RCC 7860 (cell line): Measurements from ENCODE around the gene ZDBF2.
"Not testable (repeated sequence)": the region's sequence is repeated elsewhere in the genome, so short reads cannot be mapped to it uniquely, and the experiment has no call there.

ENCODE experiments used
- DNase-seq: peaks from one replicate; pipeline ENCODE4 v3.0.0-alpha.2; 2015; ENCODE audit warnings: low spot score
- FAIRE-seq: peaks from 2 replicates; lab custom pipeline; 2012; peaks lifted over from hg19 to GRCh38; lab: Jason Lieb, UNC

The ZDBF2 gene

GRCh38 chr2:206316141-206316540 is 41.7 kb downstream of the ZDBF2 start:
- no peak for DNase-seq
- no peak for FAIRE-seq

- DNase-seq (no peak), FAIRE-seq (no peak)
These were observed 48.6 kb downstream of the ZDBF2 start for GRCh38 chr2:206323033-206323432.

- DNase-seq, result no peak
- FAIRE-seq, result no peak
These were observed 49.0 kb downstream of the ZDBF2 start for GRCh38 chr2:206323486-206323885.

GRCh38 chr2:206324869-206325268 is 50.4 kb downstream of the ZDBF2 start:
- no peak for FAIRE-seq
- DNase-seq, result no peak

GRCh38 chr2:206328974-206329373 is 54.5 kb downstream of the ZDBF2 start:
- DNase-seq (no peak), FAIRE-seq (no peak)

- FAIRE-seq (no peak), DNase-seq (no peak)
These were observed 62.4 kb downstream of the ZDBF2 start for GRCh38 chr2:206336861-206337260.

GRCh38 chr2:206337956-206338355 is 63.5 kb downstream of the ZDBF2 start:
- FAIRE-seq (no peak), DNase-seq (no peak)

- FAIRE-seq (no peak), DNase-seq (no peak)
These were observed 66.9 kb downstream of the ZDBF2 start for GRCh38 chr2:206341396-206341795.

GRCh38 chr2:206343144-206343543 is 68.7 kb downstream of the ZDBF2 start:
- DNase-seq, result no peak
- FAIRE-seq, result no peak

- DNase-seq, result no peak
- no peak for FAIRE-seq
These were observed 69.4 kb downstream of the ZDBF2 start for GRCh38 chr2:206343816-206344215.

- FAIRE-seq (no peak), DNase-seq (no peak)
These were observed 71.1 kb downstream of the ZDBF2 start for GRCh38 chr2:206345606-206346005.

GRCh38 chr2:206349375-206349774 is 74.9 kb downstream of the ZDBF2 start:
- FAIRE-seq (no peak), DNase-seq (no peak)

- FAIRE-seq (no peak), DNase-seq (no peak)
These were observed 78.1 kb downstream of the ZDBF2 start for GRCh38 chr2:206352571-206352970.

- FAIRE-seq (no peak), DNase-seq (no peak)
These were observed 79.2 kb downstream of the ZDBF2 start for GRCh38 chr2:206353685-206354084.

- DNase-seq (no peak), FAIRE-seq (no peak)
These were observed 79.7 kb downstream of the ZDBF2 start for GRCh38 chr2:206354129-206354528.

GRCh38 chr2:206356840-206357239 is 82.4 kb downstream of the ZDBF2 start:
- DNase-seq, FAIRE-seq: not testable (repeated sequence)

- FAIRE-seq, result not testable (repeated sequence)
These were observed 86.4 kb downstream of the ZDBF2 start for GRCh38 chr2:206360840-206361239.

GRCh38 chr2:206361407-206362045 is 87.1 kb downstream of the ZDBF2 start:
- FAIRE-seq (no peak), DNase-seq (no peak)

More at GRCh38 chr2:206360840-206361239, 86.4 kb downstream of the ZDBF2 start:
- not testable (repeated sequence) for DNase-seq
